Naive B cell (primary cell): ENCODE data around the gene RALGPS2. TPM values are rescaled to one million over a fixed set of nuclear protein-coding genes. Genes with fewer than 3 reads are reported as not detected.

Experiments
- ATAC-seq, 2 donors: fragments of 150-1000 bp; cut with Tn5 transposase; 2 replicates each; pipeline ENCODE4 v1.10.0; 2021; ENCODE audit warnings: low read depth in 2 of 2, mild to moderate bottlenecking in 2 of 2, moderate library complexity in 2 of 2
- DNase-seq: peaks from one replicate; pipeline ENCODE4 v3.0.0; 2022
- H3K27ac Mint-ChIP-seq, 6 donors: one replicate each; pipeline ENCODE4 v1.8.0; 2020 to 2022; ENCODE audit warnings: mild to moderate bottlenecking in 6 of 6, mixed read lengths in 6 of 6, moderate library complexity in 5 of 6, inconsistent platforms in 2 of 6
- H3K27me3 Mint-ChIP-seq, 3 donors: one replicate each; pipeline ENCODE4 v1.8.0; 2021 to 2022; ENCODE audit warnings: mixed read lengths in 3 of 3, mild to moderate bottlenecking in 1 of 3
- H3K36me3 Mint-ChIP-seq, 2 donors: one replicate each; pipeline ENCODE4 v1.8.0; 2020 to 2022; ENCODE audit warnings: mixed read lengths in 2 of 2, inconsistent platforms in 1 of 2, mild to moderate bottlenecking in 1 of 2
- H3K4me1 Mint-ChIP-seq, 3 donors: one replicate each; pipeline ENCODE4 v1.8.0; 2020 to 2022; ENCODE audit warnings: mixed read lengths in 3 of 3, inconsistent platforms in 1 of 3, mild to moderate bottlenecking in 1 of 3, moderate library complexity in 1 of 3
- H3K4me3 Mint-ChIP-seq, 8 donors: one replicate each; pipeline ENCODE4 v1.8.0; 2020 to 2022; ENCODE audit warnings: mild to moderate bottlenecking in 8 of 8, mixed read lengths in 8 of 8, moderate library complexity in 8 of 8, inconsistent platforms in 2 of 8
- H3K9me3 Mint-ChIP-seq, 7 donors: one replicate each; pipeline ENCODE4 v1.8.0; 2020 to 2022; ENCODE audit warnings: mixed read lengths in 7 of 7, mild to moderate bottlenecking in 5 of 7, inconsistent platforms in 2 of 7, moderate library complexity in 1 of 7
- polyA plus RNA-seq, 6 donors: library from polyadenylated mRNA; unstranded; fragments of 300-500 nt; fragmentation: Illumina TruSeq; gene quantifications; one replicate each; pipeline ENCODE4 v1.2.3, GENCODE V29; 2021; ENCODE audit warnings: low read depth in 6 of 6

Gene RALGPS2
- polyA plus RNA-seq, result 100 to 1,000 TPM in 5 of 6 donors, 10 to 100 TPM in 1; 90.9 to 349 (median 298) TPM

DNA sequence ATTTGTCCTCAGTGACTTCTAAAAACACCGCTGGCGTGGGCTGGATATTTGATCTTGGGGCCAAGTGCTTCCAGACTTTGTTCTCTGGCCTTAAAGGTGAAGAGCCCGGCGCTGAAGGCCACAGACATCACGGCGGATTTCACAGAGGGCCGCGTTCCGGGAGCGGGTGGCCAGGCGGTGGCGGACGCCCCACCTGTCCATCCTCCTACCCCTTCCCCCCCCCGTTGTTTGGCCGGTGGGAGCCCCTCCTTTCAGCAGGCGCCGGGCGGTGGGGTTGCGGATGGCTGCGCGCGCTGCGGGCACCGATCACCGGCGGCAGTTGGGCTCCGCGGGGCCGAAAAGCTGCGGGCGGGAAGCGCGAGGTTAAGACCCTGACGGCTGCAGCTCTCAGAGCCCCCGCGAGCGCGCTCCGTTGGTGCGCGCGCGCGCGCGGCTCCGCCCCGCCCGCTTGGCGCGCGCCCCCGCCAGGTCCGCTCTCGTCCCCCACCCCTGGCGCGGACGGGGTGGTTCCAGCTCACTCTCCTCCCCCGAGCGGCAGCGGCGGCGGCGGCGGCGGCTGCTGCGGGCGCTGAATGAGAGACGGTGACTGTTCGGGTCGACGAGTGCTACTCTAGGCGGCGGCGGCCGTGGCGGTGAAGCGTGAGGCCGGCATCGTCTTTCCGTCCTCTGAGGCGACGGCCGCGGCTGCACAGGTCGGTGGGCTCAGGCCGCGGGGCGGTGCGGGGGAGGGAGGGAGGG, at the start of gene RALGPS2:
TSS of gene RALGPS2 (plus strand) at position 517 of the 738 bp plus-strand sequence. CDS start 51,521 bp downstream, outside the sequence.
- peak; percentile 73 to 74 for ATAC-seq
- peaks cover 8 to 19% of the 10 kb centered on the region in 2 donors for H3K36me3 Mint-ChIP-seq
- H3K27ac Mint-ChIP-seq, result peak within 1 kb of the TSS; percentile 93 to 98 (median 98)

GRCh38 chr1:178679237-178679636, 45.8 kb upstream of the RALGPS2 start:
- Mint-ChIP-seq H3K4me1 (peaks cover 26 to 56% (median 46%) of the 10 kb centered on the region in 3 donors), H3K27me3 (no peaks in the 10 kb centered on the region), H3K36me3 (peaks cover 0 to 5% of the 10 kb centered on the region in 2 donors), H3K4me3 (no peak overlapping the region), H3K27ac (peak overlapping the region in 1 of 6 donors; percentile 49), H3K9me3 (peaks cover 0 to 14% (median 7%) of the 10 kb centered on the region in 7 donors)
- DNase-seq (no peak), ATAC-seq (no peak)

More for the DNA sequence above, at the start of gene RALGPS2:
- Mint-ChIP-seq H3K4me1 (peaks cover 26 to 63% (median 40%) of the 10 kb centered on the region in 3 donors), H3K27me3 (no peaks in the 10 kb centered on the region), H3K9me3 (no peaks in the 10 kb centered on the region), H3K4me3 (peak within 1 kb of the TSS; percentile 88 to 100 (median 98))
- DNase-seq, result peak; percentile 76

DNA sequence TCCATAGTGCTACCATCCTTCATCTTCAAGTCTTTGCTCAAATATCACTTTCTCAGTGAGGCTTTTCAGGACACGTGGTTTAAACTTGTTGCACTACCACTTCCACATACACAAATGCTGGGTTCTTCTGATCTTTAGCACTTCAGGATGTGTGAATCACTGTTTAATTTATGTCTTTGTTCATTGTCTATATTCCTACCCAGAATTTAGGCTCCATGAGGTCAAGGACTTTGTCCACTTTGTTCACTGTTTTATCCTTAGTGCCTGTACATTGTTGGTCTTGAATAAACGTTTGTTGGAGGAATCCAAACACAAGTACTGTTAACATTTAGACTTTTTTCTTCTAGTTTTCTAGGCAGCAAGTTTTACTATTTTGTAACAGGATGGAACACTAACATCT, 42.6 kb upstream of the RALGPS2 start:
- Mint-ChIP-seq H3K9me3 (peaks cover 0 to 7% (median 3%) of the 10 kb centered on the region in 7 donors), H3K36me3 (no peaks in the 10 kb centered on the region), H3K4me3 (no peak overlapping the region), H3K4me1 (peaks cover 35 to 60% (median 52%) of the 10 kb centered on the region in 3 donors), H3K27me3 (no peaks in the 10 kb centered on the region), H3K27ac (peak overlapping the region in 5 of 6 donors; percentile 22 to 81 (median 45))
- ATAC-seq (peak in 1 of 2 donors; percentile 28), DNase-seq (no peak)

GRCh38 chr1:178682886-178683285, 42.2 kb upstream of the RALGPS2 start:
- H3K36me3 Mint-ChIP-seq, result no peaks in the 10 kb centered on the region
- ATAC-seq (no peak), DNase-seq (no peak)
- peaks cover 0 to 7% (median 3%) of the 10 kb centered on the region in 7 donors for H3K9me3 Mint-ChIP-seq
- H3K4me1 Mint-ChIP-seq, result peaks cover 35 to 64% (median 52%) of the 10 kb centered on the region in 3 donors
- no peaks in the 10 kb centered on the region for H3K27me3 Mint-ChIP-seq
- H3K4me3 Mint-ChIP-seq, result no peak overlapping the region
- peak overlapping the region in 5 of 6 donors; percentile 24 to 81 (median 45) for H3K27ac Mint-ChIP-seq

- no peak for ATAC-seq
- Mint-ChIP-seq H3K27me3 (no peaks in the 10 kb centered on the region), H3K4me1 (peaks cover 35 to 64% (median 49%) of the 10 kb centered on the region in 3 donors), H3K4me3 (peak overlapping the region in 1 of 8 donors; percentile 65), H3K36me3 (no peaks in the 10 kb centered on the region), H3K9me3 (peaks cover 0 to 6% (median 0%) of the 10 kb centered on the region in 7 donors), H3K27ac (peak overlapping the region in 2 of 6 donors; percentile 24 to 70)
- DNase-seq, result no peak
Measured at GRCh38 chr1:178683291-178683690, 41.8 kb upstream of the RALGPS2 start.

GRCh38 chr1:178684111-178684510, 40.9 kb upstream of the RALGPS2 start:
- no peak for DNase-seq
- Mint-ChIP-seq H3K4me1 (peaks cover 35 to 64% (median 52%) of the 10 kb centered on the region in 3 donors), H3K9me3 (peaks cover 0 to 6% (median 0%) of the 10 kb centered on the region in 7 donors), H3K27me3 (no peaks in the 10 kb centered on the region), H3K27ac (peak overlapping the region; percentile 23 to 91 (median 60)), H3K4me3 (peak overlapping the region in 6 of 8 donors; percentile 28 to 75 (median 60)), H3K36me3 (no peaks in the 10 kb centered on the region)
- no peak for ATAC-seq

- H3K27ac Mint-ChIP-seq, result peak overlapping the region in 5 of 6 donors; percentile 23 to 91 (median 73)
- H3K4me3 Mint-ChIP-seq, result peak overlapping the region in 6 of 8 donors; percentile 28 to 75 (median 60)
- H3K9me3 Mint-ChIP-seq, result peaks cover 0 to 6% (median 0%) of the 10 kb centered on the region in 7 donors
Measured at GRCh38 chr1:178684542-178685000, 40.5 kb upstream of the RALGPS2 start.

DNA sequence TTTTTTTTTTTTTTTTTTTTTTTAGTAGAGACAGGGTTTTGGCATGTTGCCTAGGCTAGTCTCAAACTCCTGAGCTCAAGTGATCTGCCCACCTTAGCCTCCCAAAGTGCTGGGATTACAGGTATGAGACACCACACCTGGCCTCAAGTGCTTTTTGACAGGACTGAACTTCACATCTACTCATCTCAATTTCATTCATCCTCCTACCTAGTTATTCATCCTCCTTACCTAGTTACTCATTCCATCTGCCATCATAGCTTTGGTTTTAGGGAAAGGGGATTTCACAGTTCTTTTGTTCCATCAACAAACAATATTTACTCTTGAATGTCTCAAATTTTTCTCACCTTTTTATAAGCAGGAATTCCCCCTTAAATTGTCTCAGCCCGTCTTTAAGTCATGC, 38.6 kb upstream of the RALGPS2 start:
- no peaks in the 10 kb centered on the region for H3K27me3 Mint-ChIP-seq
- peaks cover 32 to 63% (median 53%) of the 10 kb centered on the region in 3 donors for H3K4me1 Mint-ChIP-seq
- DNase-seq (no peak), ATAC-seq (no peak)
- H3K4me3 Mint-ChIP-seq, result no peak overlapping the region
- H3K9me3 Mint-ChIP-seq, result peaks cover 0 to 4% (median 0%) of the 10 kb centered on the region in 7 donors
- peak overlapping the region in 1 of 6 donors; percentile 82 for H3K27ac Mint-ChIP-seq
- no peaks in the 10 kb centered on the region for H3K36me3 Mint-ChIP-seq

More at GRCh38 chr1:178684542-178685000, 40.5 kb upstream of the RALGPS2 start:
- no peak for DNase-seq
- no peaks in the 10 kb centered on the region for H3K36me3 Mint-ChIP-seq
- ATAC-seq, result no peak
- H3K27me3 Mint-ChIP-seq, result no peaks in the 10 kb centered on the region
- peaks cover 35 to 67% (median 52%) of the 10 kb centered on the region in 3 donors for H3K4me1 Mint-ChIP-seq

DNA sequence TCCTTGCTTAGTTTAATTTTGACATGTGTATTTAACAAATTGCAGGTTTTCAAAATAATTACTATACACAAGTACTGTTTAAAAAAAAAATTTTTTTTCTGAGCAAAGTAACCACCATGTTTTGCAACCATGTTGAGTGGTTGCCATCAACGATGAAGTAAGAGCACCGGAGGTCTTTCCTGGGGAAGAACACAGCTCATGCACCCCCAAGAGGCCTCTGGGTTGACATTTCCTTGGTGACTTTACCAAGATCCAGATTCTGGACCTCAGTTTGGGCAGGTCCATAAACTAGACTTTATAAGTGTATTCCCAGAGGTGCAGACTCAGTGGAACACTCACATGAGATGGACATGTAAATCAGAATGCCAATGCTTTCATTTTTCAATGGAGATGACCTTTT, 36.8 kb upstream of the RALGPS2 start:
- Mint-ChIP-seq H3K4me3 (no peak overlapping the region), H3K36me3 (no peaks in the 10 kb centered on the region), H3K9me3 (peaks cover 0 to 4% (median 0%) of the 10 kb centered on the region in 7 donors), H3K27me3 (no peaks in the 10 kb centered on the region), H3K4me1 (peaks cover 36 to 54% (median 50%) of the 10 kb centered on the region in 3 donors), H3K27ac (peak overlapping the region in 1 of 6 donors; percentile 12)
- ATAC-seq (no peak), DNase-seq (no peak)

- ATAC-seq, result no peak
- Mint-ChIP-seq H3K9me3 (peaks cover 0 to 4% (median 0%) of the 10 kb centered on the region in 7 donors), H3K4me1 (peaks cover 31 to 40% (median 34%) of the 10 kb centered on the region in 3 donors), H3K36me3 (no peaks in the 10 kb centered on the region), H3K4me3 (no peak overlapping the region), H3K27ac (no peak overlapping the region), H3K27me3 (no peaks in the 10 kb centered on the region)
- DNase-seq, result no peak
Measured at GRCh38 chr1:178689769-178690168, 35.3 kb upstream of the RALGPS2 start.

GRCh38 chr1:178690496-178690895, 34.5 kb upstream of the RALGPS2 start:
- Mint-ChIP-seq H3K4me3 (no peak overlapping the region), H3K27me3 (no peaks in the 10 kb centered on the region), H3K9me3 (peaks cover 0 to 4% (median 0%) of the 10 kb centered on the region in 7 donors), H3K27ac (peak overlapping the region in 3 of 6 donors; percentile 54 to 78 (median 57)), H3K4me1 (peaks cover 27 to 34% (median 27%) of the 10 kb centered on the region in 3 donors), H3K36me3 (no peaks in the 10 kb centered on the region)
- ATAC-seq (no peak), DNase-seq (no peak)

DNA sequence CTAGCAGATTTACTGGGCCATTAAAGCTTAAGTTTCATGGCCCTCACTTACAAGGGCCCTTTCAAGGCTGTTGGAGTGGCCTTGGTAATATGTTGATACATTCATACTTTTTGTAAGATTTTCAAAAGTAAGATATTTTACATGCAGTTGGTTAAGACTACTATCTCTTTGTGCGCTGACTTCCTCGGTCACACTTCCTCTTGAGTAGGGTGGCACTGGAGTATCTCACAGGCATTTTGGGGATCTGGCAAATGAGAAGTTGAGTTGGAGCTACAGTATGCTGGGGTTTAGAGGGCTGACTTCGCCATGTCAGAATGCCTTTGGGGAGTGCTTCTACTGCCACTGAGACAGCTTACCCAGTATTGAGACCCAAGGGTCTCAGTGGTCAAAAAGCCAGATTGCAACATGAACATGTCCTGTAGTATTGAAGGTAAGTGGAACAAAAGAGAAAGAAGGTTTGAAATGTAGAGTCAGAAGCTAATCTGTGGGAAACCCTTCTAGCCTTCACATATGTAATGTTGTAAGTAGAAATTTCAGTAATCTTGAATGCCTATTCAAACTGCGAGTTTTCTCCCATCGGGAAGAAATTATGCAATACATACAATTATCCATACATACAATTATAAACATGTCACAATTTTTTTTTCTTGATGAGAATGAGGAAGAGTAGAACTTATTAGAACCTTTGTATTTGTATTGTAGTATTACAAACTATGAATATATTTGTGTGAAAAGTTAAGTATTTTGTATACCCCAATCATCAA, 32.3 kb upstream of the RALGPS2 start:
- ATAC-seq, result no peak

GRCh38 chr1:178693366-178693765, 31.7 kb upstream of the RALGPS2 start:
- Mint-ChIP-seq H3K4me1 (peaks cover 17 to 25% (median 17%) of the 10 kb centered on the region in 3 donors), H3K36me3 (no peaks in the 10 kb centered on the region), H3K27ac (no peak overlapping the region), H3K27me3 (no peaks in the 10 kb centered on the region), H3K4me3 (peak overlapping the region in 1 of 8 donors; percentile 9), H3K9me3 (peaks cover 0 to 2% (median 0%) of the 10 kb centered on the region in 7 donors)
- no peak for ATAC-seq
- no peak for DNase-seq

More for the DNA sequence above, 32.3 kb upstream of the RALGPS2 start:
- peak; percentile 5 for DNase-seq
- Mint-ChIP-seq H3K4me3 (peak overlapping the region in 3 of 8 donors; percentile 15 to 71 (median 42)), H3K36me3 (no peaks in the 10 kb centered on the region), H3K27me3 (no peaks in the 10 kb centered on the region), H3K9me3 (peaks cover 0 to 2% (median 0%) of the 10 kb centered on the region in 7 donors), H3K27ac (peak overlapping the region in 4 of 6 donors; percentile 5 to 86 (median 16)), H3K4me1 (peaks cover 17 to 25% (median 19%) of the 10 kb centered on the region in 3 donors)
